Measurements from ENCODE around the gene OVCA2.

Gene OVCA2

GRCh38 chr17:2044263-2044894 is 2.6 kb downstream of the OVCA2 start:
- TF ChIP-seq CEBPB (IDR thresholded peaks at IDR 0.05), result no peak
- TF ChIP-seq ZBTB7A (IDR thresholded peaks at IDR 0.05; ENCODE audit: low read depth), result no peak

GRCh38 chr17:2047590-2047989 is 5.8 kb downstream of the OVCA2 start:
- TF ChIP-seq EGR1 (IDR thresholded peaks at IDR 0.05) (no peak), FOXM1 (IDR thresholded peaks at IDR 0.05; ENCODE audit: borderline replicate concordance, low read depth) (no peak), EP300 (IDR thresholded peaks at IDR 0.05; ENCODE audit: borderline replicate concordance) (no peak), MAX (IDR thresholded peaks at IDR 0.05) (no peak), TAF1 (IDR thresholded peaks at IDR 0.05; ENCODE audit: low read depth) (no peak), USF1 (IDR thresholded peaks at IDR 0.05) (no peak), CREB1 (IDR thresholded peaks at IDR 0.05; ENCODE audit: low read depth) (no peak), ZBTB7A (IDR thresholded peaks at IDR 0.05; ENCODE audit: low read depth) (no peak), RAD21 (IDR thresholded peaks at IDR 0.05; ENCODE audit: low read depth) (no peak), YY1 (IDR thresholded peaks at IDR 0.05; ENCODE audit: low read depth) (no peak), CEBPB (IDR thresholded peaks at IDR 0.05) (no peak), REST (IDR thresholded peaks at IDR 0.05; ENCODE audit: low read depth) (no peak), NFIC (IDR thresholded peaks at IDR 0.05) (no peak), TEAD4 (IDR thresholded peaks at IDR 0.05) (no peak), TCF12 (IDR thresholded peaks at IDR 0.05; ENCODE audit: low read depth) (no peak)

- TF ChIP-seq EGR1 (IDR thresholded peaks at IDR 0.05), result no peak
- no peak for TF ChIP-seq CEBPB (IDR thresholded peaks at IDR 0.05)
- no peak for TF ChIP-seq NFIC (IDR thresholded peaks at IDR 0.05)
- no peak for TF ChIP-seq RAD21 (IDR thresholded peaks at IDR 0.05; ENCODE audit: low read depth)
- TF ChIP-seq CREB1 (IDR thresholded peaks at IDR 0.05; ENCODE audit: low read depth), result no peak
- no peak for TF ChIP-seq REST (IDR thresholded peaks at IDR 0.05; ENCODE audit: low read depth)
- no peak for TF ChIP-seq ZBTB7A (IDR thresholded peaks at IDR 0.05; ENCODE audit: low read depth)
- no peak for TF ChIP-seq USF1 (IDR thresholded peaks at IDR 0.05)
- TF ChIP-seq FOXM1 (IDR thresholded peaks at IDR 0.05; ENCODE audit: borderline replicate concordance, low read depth), result no peak
- no peak for TF ChIP-seq MAX (IDR thresholded peaks at IDR 0.05)
- no peak for TF ChIP-seq EP300 (IDR thresholded peaks at IDR 0.05; ENCODE audit: borderline replicate concordance)
- TF ChIP-seq YY1 (IDR thresholded peaks at IDR 0.05; ENCODE audit: low read depth), result no peak
- TF ChIP-seq TAF1 (IDR thresholded peaks at IDR 0.05; ENCODE audit: low read depth), result no peak
- no peak for TF ChIP-seq TEAD4 (IDR thresholded peaks at IDR 0.05)
- no peak for TF ChIP-seq TCF12 (IDR thresholded peaks at IDR 0.05; ENCODE audit: low read depth)
These were observed 7.0 kb downstream of the OVCA2 start for GRCh38 chr17:2048805-2049204.

- TF ChIP-seq CREB1 (IDR thresholded peaks at IDR 0.05; ENCODE audit: low read depth) (no peak), EP300 (IDR thresholded peaks at IDR 0.05; ENCODE audit: borderline replicate concordance) (no peak), TCF12 (IDR thresholded peaks at IDR 0.05; ENCODE audit: low read depth) (no peak), MAX (IDR thresholded peaks at IDR 0.05) (peak; percentile 60; the same call in 1 of the 2 replicates), RAD21 (IDR thresholded peaks at IDR 0.05; ENCODE audit: low read depth) (no peak), REST (IDR thresholded peaks at IDR 0.05; ENCODE audit: low read depth) (peak; percentile 83), USF1 (IDR thresholded peaks at IDR 0.05) (peak; percentile 22; the same call in 1 of the 2 replicates), CEBPB (IDR thresholded peaks at IDR 0.05) (no peak), YY1 (IDR thresholded peaks at IDR 0.05; ENCODE audit: low read depth) (0 out of 2 replicates have a peak, but pooled peaks have one; percentile 39), TEAD4 (IDR thresholded peaks at IDR 0.05) (0 out of 2 replicates have a peak, but pooled peaks have one; percentile 17), ZBTB7A (IDR thresholded peaks at IDR 0.05; ENCODE audit: low read depth) (no peak), EGR1 (IDR thresholded peaks at IDR 0.05) (peak; percentile 97)
These were observed 7.8 kb downstream of the OVCA2 start for GRCh38 chr17:2049333-2050299.

All from Ishikawa (cell line).